ENCODE measurements around the gene PDE11A. TPM values are rescaled to one million over a fixed set of nuclear protein-coding genes. Genes with fewer than 3 reads are reported as not detected.

PDE11A gene
- total and polyA plus RNA-seq, 4 donors = 1.0 to 5.9 (median 1.7) TPM

DNA sequence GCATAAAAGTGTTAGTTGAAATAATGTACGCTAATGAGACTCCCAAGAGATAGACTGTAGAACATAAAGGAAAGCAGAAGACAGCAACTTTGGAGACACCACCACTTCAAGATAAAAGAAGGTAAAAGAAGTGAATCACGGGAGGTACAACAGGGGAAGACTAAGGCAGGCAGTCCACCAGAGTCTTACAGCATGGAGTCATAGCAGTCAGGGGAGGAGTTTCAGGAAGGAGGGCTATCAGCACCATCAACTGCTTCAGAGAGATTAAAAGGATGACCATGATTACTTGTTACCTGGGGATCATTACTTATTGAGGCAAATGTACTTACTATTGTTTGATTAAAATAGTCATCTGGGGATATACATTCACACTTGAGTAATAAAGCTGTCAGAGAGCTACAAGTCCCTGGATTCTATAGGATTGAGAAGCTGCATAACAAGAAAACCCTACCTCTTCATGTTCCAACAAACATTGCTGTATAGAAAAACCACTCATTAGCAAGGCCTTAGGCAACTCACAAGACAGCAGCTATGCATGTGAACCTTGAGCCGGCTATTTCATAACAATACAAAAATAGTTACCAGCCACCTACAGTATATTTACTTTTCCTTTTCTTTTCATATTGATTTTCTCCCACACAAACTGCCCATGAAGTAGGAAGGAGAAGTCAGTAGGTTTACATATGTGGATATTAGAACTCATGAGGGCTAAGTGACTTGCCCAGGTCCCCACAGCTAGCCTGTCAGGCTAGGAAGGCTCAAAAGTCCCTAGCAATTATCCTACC is 101.7 kb downstream of the PDE11A start:
- Histone ChIP-seq H3K9ac (ENCODE audit: low read depth in 1 of 2, low read length in 2 of 2) (no peak overlapping the region), H3K36me3 (ENCODE audit: control insufficient read depth in 4 of 4, insufficient read depth in 3 of 4, low read depth in 1 of 4, low read length in 3 of 4) (no peaks in the 10 kb centered on the region), H3K4me1 (ENCODE audit: control insufficient read depth in 4 of 4, insufficient read depth in 4 of 4, low read length in 3 of 4) (peaks cover 1 to 12% (median 11%) of the 10 kb centered on the region in 4 donors), H3K27ac (ENCODE audit: low read depth in 1 of 2, low read length in 2 of 2) (peak overlapping the region; percentile 17 to 64), H3K4me3 (ENCODE audit: low read depth in 1 of 3, low read length in 3 of 3) (peak overlapping the region in 1 of 3 donors; percentile 8), H3K9me3 (ENCODE audit: control insufficient read depth in 4 of 4, low read length in 3 of 4) (no peaks in the 10 kb centered on the region), H3K27me3 (ENCODE audit: control insufficient read depth in 4 of 4, insufficient read depth in 4 of 4, low read length in 3 of 4) (no peaks in the 10 kb centered on the region)
- TF ChIP-seq NR2F2 (IDR thresholded peaks at IDR 0.05) = no peak
- peak; percentile 88 for TF ChIP-seq SP1 (IDR thresholded peaks at IDR 0.05)
- TF ChIP-seq JUND (IDR thresholded peaks at IDR 0.05) = peak; percentile 61 to 70
- TF ChIP-seq, protein P1, sequence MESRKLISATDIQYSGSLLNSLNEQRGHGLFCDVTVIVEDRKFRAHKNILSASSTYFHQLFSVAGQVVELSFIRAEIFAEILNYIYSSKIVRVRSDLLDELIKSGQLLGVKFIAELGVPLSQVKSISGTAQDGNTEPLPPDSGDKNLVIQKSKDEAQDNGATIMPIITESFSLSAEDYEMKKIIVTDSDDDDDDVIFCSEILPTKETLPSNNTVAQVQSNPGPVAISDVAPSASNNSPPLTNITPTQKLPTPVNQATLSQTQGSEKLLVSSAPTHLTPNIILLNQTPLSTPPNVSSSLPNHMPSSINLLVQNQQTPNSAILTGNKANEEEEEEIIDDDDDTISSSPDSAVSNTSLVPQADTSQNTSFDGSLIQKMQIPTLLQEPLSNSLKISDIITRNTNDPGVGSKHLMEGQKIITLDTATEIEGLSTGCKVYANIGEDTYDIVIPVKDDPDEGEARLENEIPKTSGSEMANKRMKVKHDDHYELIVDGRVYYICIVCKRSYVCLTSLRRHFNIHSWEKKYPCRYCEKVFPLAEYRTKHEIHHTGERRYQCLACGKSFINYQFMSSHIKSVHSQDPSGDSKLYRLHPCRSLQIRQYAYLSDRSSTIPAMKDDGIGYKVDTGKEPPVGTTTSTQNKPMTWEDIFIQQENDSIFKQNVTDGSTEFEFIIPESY (IDR thresholded peaks at IDR 0.05) = no peak
- TF ChIP-seq RXRA (IDR thresholded peaks at IDR 0.05) = peak; percentile 38 to 64
- TF ChIP-seq EGR1 (IDR thresholded peaks at IDR 0.05; ENCODE audit: low read depth in 2 of 2) = peak in 1 of 2 donors; percentile 42
- peak; percentile 52 for TF ChIP-seq FOXA2 (IDR thresholded peaks at IDR 0.05)
- TF ChIP-seq, protein P2, sequence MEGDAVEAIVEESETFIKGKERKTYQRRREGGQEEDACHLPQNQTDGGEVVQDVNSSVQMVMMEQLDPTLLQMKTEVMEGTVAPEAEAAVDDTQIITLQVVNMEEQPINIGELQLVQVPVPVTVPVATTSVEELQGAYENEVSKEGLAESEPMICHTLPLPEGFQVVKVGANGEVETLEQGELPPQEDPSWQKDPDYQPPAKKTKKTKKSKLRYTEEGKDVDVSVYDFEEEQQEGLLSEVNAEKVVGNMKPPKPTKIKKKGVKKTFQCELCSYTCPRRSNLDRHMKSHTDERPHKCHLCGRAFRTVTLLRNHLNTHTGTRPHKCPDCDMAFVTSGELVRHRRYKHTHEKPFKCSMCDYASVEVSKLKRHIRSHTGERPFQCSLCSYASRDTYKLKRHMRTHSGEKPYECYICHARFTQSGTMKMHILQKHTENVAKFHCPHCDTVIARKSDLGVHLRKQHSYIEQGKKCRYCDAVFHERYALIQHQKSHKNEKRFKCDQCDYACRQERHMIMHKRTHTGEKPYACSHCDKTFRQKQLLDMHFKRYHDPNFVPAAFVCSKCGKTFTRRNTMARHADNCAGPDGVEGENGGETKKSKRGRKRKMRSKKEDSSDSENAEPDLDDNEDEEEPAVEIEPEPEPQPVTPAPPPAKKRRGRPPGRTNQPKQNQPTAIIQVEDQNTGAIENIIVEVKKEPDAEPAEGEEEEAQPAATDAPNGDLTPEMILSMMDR (IDR thresholded peaks at IDR 0.05; ENCODE audit: low read depth, low read length, missing input control) = no peak
- TF ChIP-seq, protein P3, sequence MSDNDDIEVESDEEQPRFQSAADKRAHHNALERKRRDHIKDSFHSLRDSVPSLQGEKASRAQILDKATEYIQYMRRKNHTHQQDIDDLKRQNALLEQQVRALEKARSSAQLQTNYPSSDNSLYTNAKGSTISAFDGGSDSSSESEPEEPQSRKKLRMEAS (IDR thresholded peaks at IDR 0.05) = no peak
- peak; percentile 85 to 92 for TF ChIP-seq HNF4A (conservative IDR thresholded peaks at IDR 0.05)
- TF ChIP-seq GABPA (IDR thresholded peaks at IDR 0.05 in 1 of 2, conservative IDR thresholded peaks at IDR 0.05 in 1 of 2) = no peak
- TF ChIP-seq TAF1 (conservative IDR thresholded peaks at IDR 0.05) = peak; percentile 14
- peak; percentile 25 for TF ChIP-seq FOXA1 (IDR thresholded peaks at IDR 0.05)
- TF ChIP-seq, protein P4, sequence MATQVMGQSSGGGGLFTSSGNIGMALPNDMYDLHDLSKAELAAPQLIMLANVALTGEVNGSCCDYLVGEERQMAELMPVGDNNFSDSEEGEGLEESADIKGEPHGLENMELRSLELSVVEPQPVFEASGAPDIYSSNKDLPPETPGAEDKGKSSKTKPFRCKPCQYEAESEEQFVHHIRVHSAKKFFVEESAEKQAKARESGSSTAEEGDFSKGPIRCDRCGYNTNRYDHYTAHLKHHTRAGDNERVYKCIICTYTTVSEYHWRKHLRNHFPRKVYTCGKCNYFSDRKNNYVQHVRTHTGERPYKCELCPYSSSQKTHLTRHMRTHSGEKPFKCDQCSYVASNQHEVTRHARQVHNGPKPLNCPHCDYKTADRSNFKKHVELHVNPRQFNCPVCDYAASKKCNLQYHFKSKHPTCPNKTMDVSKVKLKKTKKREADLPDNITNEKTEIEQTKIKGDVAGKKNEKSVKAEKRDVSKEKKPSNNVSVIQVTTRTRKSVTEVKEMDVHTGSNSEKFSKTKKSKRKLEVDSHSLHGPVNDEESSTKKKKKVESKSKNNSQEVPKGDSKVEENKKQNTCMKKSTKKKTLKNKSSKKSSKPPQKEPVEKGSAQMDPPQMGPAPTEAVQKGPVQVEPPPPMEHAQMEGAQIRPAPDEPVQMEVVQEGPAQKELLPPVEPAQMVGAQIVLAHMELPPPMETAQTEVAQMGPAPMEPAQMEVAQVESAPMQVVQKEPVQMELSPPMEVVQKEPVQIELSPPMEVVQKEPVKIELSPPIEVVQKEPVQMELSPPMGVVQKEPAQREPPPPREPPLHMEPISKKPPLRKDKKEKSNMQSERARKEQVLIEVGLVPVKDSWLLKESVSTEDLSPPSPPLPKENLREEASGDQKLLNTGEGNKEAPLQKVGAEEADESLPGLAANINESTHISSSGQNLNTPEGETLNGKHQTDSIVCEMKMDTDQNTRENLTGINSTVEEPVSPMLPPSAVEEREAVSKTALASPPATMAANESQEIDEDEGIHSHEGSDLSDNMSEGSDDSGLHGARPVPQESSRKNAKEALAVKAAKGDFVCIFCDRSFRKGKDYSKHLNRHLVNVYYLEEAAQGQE (IDR thresholded peaks at IDR 0.05) = no peak
- peak; percentile 40 for TF ChIP-seq YY1 (IDR thresholded peaks at IDR 0.05)
- TF ChIP-seq HNF4G (IDR thresholded peaks at IDR 0.05) = peak; percentile 69
- TF ChIP-seq RAD21 (IDR thresholded peaks at IDR 0.05) = peak; percentile 11 to 19
- TF ChIP-seq, protein P5, sequence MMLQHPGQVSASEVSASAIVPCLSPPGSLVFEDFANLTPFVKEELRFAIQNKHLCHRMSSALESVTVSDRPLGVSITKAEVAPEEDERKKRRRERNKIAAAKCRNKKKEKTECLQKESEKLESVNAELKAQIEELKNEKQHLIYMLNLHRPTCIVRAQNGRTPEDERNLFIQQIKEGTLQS (IDR thresholded peaks at IDR 0.05) = no peak
- no peak for DNase-seq (ENCODE audit: low spot score)
- WGBS = 71% methylated on average over 3 of the region's 3 CpGs
